H1 (cell line): ENCODE data around the gene STK39. TPM values are rescaled to one million over a fixed set of nuclear protein-coding genes. Genes with fewer than 3 reads are reported as not detected.
A peak's percentile ranks its signal among the peaks of the same experiment; 100 is the strongest.

Source experiments
- CTCF ChIA-PET: fragments of 300-600 bp; sonication (Branson Sonifier 250); formaldehyde crosslinking; loops from one replicate; lab custom pipeline; 2021; ENCODE audit not compliant: partially characterized antibody; lab: Charles Lee
- POLR2A ChIA-PET: fragments of 300-600 bp; sonication (Branson Sonifier 250); formaldehyde crosslinking; loops from one replicate; lab custom pipeline; 2021; ENCODE audit warnings: inconsistent platforms; ENCODE audit not compliant: partially characterized antibody; lab: Charles Lee
- DNase-seq, 2 experiments: peaks; one replicate each; pipeline versions ENCODE4 v3.0.0 to v3.0.0-alpha.2; 2010 to 2022; ENCODE audit warnings: low spot score in 2 of 2, low read depth in 1 of 2, mixed read lengths in 1 of 2
- FAIRE-seq: peaks from 2 replicates; lab custom pipeline; 2011; peaks lifted over from hg19 to GRCh38; lab: Jason Lieb, UNC
- H2AFZ ChIP-seq: 2 replicates; pipeline ENCODE4 v1.8.1; 2012; ENCODE audit warnings: low read length, inconsistent platforms
- H2AK5ac ChIP-seq: 2 replicates; pipeline ENCODE4 v1.6.1; 2013; ENCODE audit warnings: low read depth, low read length
- H2BK120ac ChIP-seq: replicated peaks from 2 replicates; pipeline ENCODE3; 2013; ENCODE audit warnings: low read depth, low read length, inconsistent platforms
- H2BK12ac ChIP-seq: 2 replicates; pipeline ENCODE4 v1.6.1; 2013; ENCODE audit warnings: low read depth, low read length
- H2BK15ac ChIP-seq: 2 replicates; pipeline ENCODE4 v1.6.1; 2013; ENCODE audit warnings: low read length
- H2BK20ac ChIP-seq: 2 replicates; pipeline ENCODE4 v1.6.1; 2013; ENCODE audit warnings: low read length
- H2BK5ac ChIP-seq: 2 replicates; pipeline ENCODE4 v1.6.1; 2013; ENCODE audit warnings: low read depth, low read length
- H3K14ac ChIP-seq: 2 replicates; pipeline ENCODE4 v1.6.1; 2013; ENCODE audit warnings: inconsistent platforms; ENCODE audit not compliant: insufficient read length
- H3K18ac ChIP-seq: 2 replicates; pipeline ENCODE4 v1.6.1; 2013; ENCODE audit warnings: low read length; ENCODE audit errors: extremely low read depth
- H3K23ac ChIP-seq: 2 replicates; pipeline ENCODE4 v1.6.1; 2013; ENCODE audit warnings: inconsistent platforms; ENCODE audit not compliant: insufficient read length
- H3K23me2 ChIP-seq: 2 replicates; pipeline ENCODE4 v1.6.1; 2013; ENCODE audit warnings: low read depth, low read length
- H3K27ac ChIP-seq: 2 replicates; pipeline ENCODE4 v1.6.1; 2011; ENCODE audit warnings: low read depth, low read length, inconsistent platforms
- H3K27me3 ChIP-seq, 4 experiments: replicated peaks in 1 of 4; 1 replicate in 1 of 4; 2 replicates in 3 of 4; pipeline versions ENCODE4 v1.6.1 to v1.8.1; 2011 to 2013; ENCODE audit warnings: low read length in 3 of 4, mild to moderate bottlenecking in 3 of 4, inconsistent platforms in 2 of 4, mixed read lengths in 2 of 4, moderate library complexity in 1 of 4; ENCODE audit not compliant: control insufficient read depth in 3 of 4, insufficient read depth in 3 of 4; ENCODE audit errors: extremely low read depth in 1 of 4
- H3K36me3 ChIP-seq, 4 experiments: 2 replicates each; pipeline versions ENCODE4 v1.6.1 to v1.8.1; 2011 to 2013; ENCODE audit warnings: mild to moderate bottlenecking in 4 of 4, low read length in 3 of 4, moderate library complexity in 2 of 4, control low read depth in 1 of 4, inconsistent platforms in 1 of 4; ENCODE audit not compliant: insufficient read depth in 4 of 4, control insufficient read depth in 2 of 4
- H3K4ac ChIP-seq: replicated peaks from 2 replicates; pipeline ENCODE3; 2013; ENCODE audit warnings: low read length, low read depth, mixed read lengths, inconsistent platforms; ENCODE audit not compliant: insufficient read length
- H3K4me1 ChIP-seq, 4 experiments: replicated peaks in 1 of 4; 1 replicate in 1 of 4; 2 replicates in 3 of 4; pipeline versions ENCODE4 v1.6.1 to v1.8.1; 2011 to 2013; ENCODE audit warnings: low read length in 3 of 4, inconsistent platforms in 2 of 4, mixed read lengths in 1 of 4; ENCODE audit not compliant: insufficient read depth in 4 of 4, control insufficient read depth in 3 of 4
- H3K4me2 ChIP-seq, 2 experiments: 2 replicates each; pipeline versions ENCODE4 v1.6.1 to v1.8.1; 2011 to 2013; ENCODE audit warnings: low read depth in 2 of 2, low read length in 2 of 2, control low read depth in 1 of 2, inconsistent platforms in 1 of 2, mild to moderate bottlenecking in 1 of 2; ENCODE audit not compliant: insufficient read depth in 1 of 2
- H3K4me3 ChIP-seq, 4 experiments: fragments of 200-600, 300-600 bp in 1 of 4; sonication (generic), shearing (Covaris generic), sonication (Bioruptor Twin) in 1 of 4; 2 replicates each; pipeline versions ENCODE4 v1.5.1 to v1.8.1; 2011 to 2016; ENCODE audit warnings: low read length in 4 of 4, low read depth in 3 of 4, control low read depth in 2 of 4, inconsistent platforms in 2 of 4, mild to moderate bottlenecking in 2 of 4, mixed read lengths in 1 of 4, moderate library complexity in 1 of 4; ENCODE audit not compliant: insufficient read depth in 2 of 4; ENCODE audit errors: extremely low read depth in 1 of 4
- H3K56ac ChIP-seq: replicated peaks from 2 replicates; pipeline ENCODE3; 2013; ENCODE audit warnings: low read depth, mild to moderate bottlenecking, mixed read lengths, low read length, inconsistent platforms; ENCODE audit not compliant: insufficient read length
- H3K79me1 ChIP-seq: 2 replicates; pipeline ENCODE4 v1.6.1; 2013; ENCODE audit warnings: low read depth, low read length, control low read depth
- H3K79me2 ChIP-seq, 2 experiments: 2 replicates each; pipeline versions ENCODE4 v1.6.1 to v1.8.1; 2012 to 2013; ENCODE audit warnings: low read length in 2 of 2, mild to moderate bottlenecking in 2 of 2, inconsistent platforms in 1 of 2; ENCODE audit not compliant: insufficient read depth in 2 of 2, control insufficient read depth in 1 of 2
- H3K9ac ChIP-seq, 4 experiments: replicated peaks in 1 of 4; 1 replicate in 1 of 4; 2 replicates in 3 of 4; pipeline versions ENCODE4 v1.6.1 to v1.8.1; 2011 to 2013; ENCODE audit warnings: low read depth in 3 of 4, low read length in 3 of 4, control low read depth in 2 of 4, mild to moderate bottlenecking in 2 of 4, moderate library complexity in 2 of 4, inconsistent platforms in 1 of 4; ENCODE audit errors: extremely low read depth in 1 of 4
- H3K9me3 ChIP-seq, 2 experiments: 2 replicates each; pipeline versions ENCODE4 v1.6.1 to v1.8.1; 2012 to 2013; ENCODE audit warnings: mild to moderate bottlenecking in 2 of 2, moderate library complexity in 2 of 2, control low read depth in 1 of 2, inconsistent platforms in 1 of 2, low read depth in 1 of 2, low read length in 1 of 2, mixed read lengths in 1 of 2; ENCODE audit not compliant: insufficient read depth in 2 of 2
- H4K20me1 ChIP-seq, 2 experiments: replicated peaks in 1 of 2; 2 replicates each; pipeline versions ENCODE3 to v1.8.1; 2011 to 2013; ENCODE audit warnings: inconsistent platforms in 2 of 2, low read length in 2 of 2, mild to moderate bottlenecking in 1 of 2; ENCODE audit not compliant: insufficient read depth in 2 of 2, control insufficient read depth in 1 of 2
- H4K5ac ChIP-seq: 2 replicates; pipeline ENCODE4 v1.6.1; 2013; ENCODE audit warnings: low read length, low read depth, mixed read lengths, inconsistent platforms; ENCODE audit not compliant: insufficient read length
- H4K8ac ChIP-seq: 2 replicates; pipeline ENCODE4 v1.8.0; 2013; ENCODE audit warnings: mild to moderate bottlenecking, moderate library complexity, low read length, inconsistent platforms; ENCODE audit not compliant: insufficient read depth; ENCODE audit errors: extremely low read depth
- H4K91ac ChIP-seq: replicated peaks from 2 replicates; pipeline ENCODE3; 2013; ENCODE audit warnings: low read length, mixed read lengths, inconsistent platforms; ENCODE audit not compliant: insufficient read length
- EZH2 ChIP-seq: fragments of 200-600 bp; sonication (generic); IDR thresholded peaks from 2 replicates; pipeline ENCODE4 v1.7.1; 2012; ENCODE audit warnings: low read depth, mild to moderate bottlenecking, moderate library complexity, low read length, inconsistent platforms; ENCODE audit not compliant: severe bottlenecking
- HDAC2 ChIP-seq, 2 experiments: fragments of 300-600 bp in 1 of 2; sonication (generic) in 1 of 2; IDR thresholded peaks; 2 replicates each; pipeline ENCODE4 v1.6.1; 2011 to 2012; ENCODE audit warnings: low read depth in 2 of 2, low read length in 2 of 2, mild to moderate bottlenecking in 2 of 2, moderate library complexity in 2 of 2, borderline replicate concordance in 1 of 2, inconsistent platforms in 1 of 2
- NANOG ChIP-seq: IDR thresholded peaks from 2 replicates; pipeline ENCODE4 v1.6.1; 2011; ENCODE audit warnings: low read length, low read depth, mild to moderate bottlenecking, inconsistent platforms; ENCODE audit not compliant: insufficient read depth, poor library complexity, severe bottlenecking
- WGBS, 2 experiments: shearing (Covaris generic) in 1 of 2; methylation state at CpG; one replicate each; pipeline versions ENCODE4 v1.1.6 to v1.1.7; 2013 to 2015; ENCODE audit warnings: low lambda C conversion rate in 2 of 2, mixed read lengths in 2 of 2, inconsistent platforms in 1 of 2, low coverage in 1 of 2, missing lambda C conversion rate in 1 of 2; ENCODE audit not compliant: insufficient replicate concordance in 2 of 2, insufficient coverage in 1 of 2, insufficient read length in 1 of 2; ENCODE audit errors: extremely low coverage in 1 of 2, missing lambda C conversion rate in 1 of 2; 5-methylcytosine and 5-hydroxymethylcytosine counted together
- polyA plus RNA-seq, 7 experiments: library from polyadenylated mRNA; depleted of rRNA in 3 of 7; stranded (reverse) in 5 of 7; unstranded in 2 of 7; fragments of >200 nt in 5 of 7; fragments of 200-250 nt in 2 of 7; gene quantifications; 1 replicate in 5 of 7; 2 replicates in 1 of 7; 4 replicates in 1 of 7; pipeline versions ENCODE4 v1.2.1 to v1.2.3, GENCODE V29; 2011 to 2013; ENCODE audit warnings: missing spikeins in 2 of 7, mixed read lengths in 2 of 7
- total RNA-seq: library from RNA; stranded (reverse); fragmentation: NEBNext Ultra II Directional; extraction: Animal tissue kit (Norgen Biotek cat#: 25700); gene quantifications from 2 replicates; pipeline ENCODE4 v1.2.1, GENCODE V29; 2021

The STK39 gene
- total and polyA plus RNA-seq, 2 of the 8 experiments (the other 6 are each of a cell fraction or from before 2014, with no cell fraction given), result 13.7 to 23.8 TPM

- Histone ChIP-seq H3K18ac (no peak overlapping the region), H2BK12ac (no peak overlapping the region), H2BK120ac (no peak overlapping the region), H4K8ac (no peak overlapping the region), H3K9me3 (no peaks in the 10 kb centered on the region), H3K4me2 (peak overlapping the region; percentile 8 to 48; a peak in 3 of 4 replicates), H3K56ac (no peak overlapping the region), H3K4me3 (no peak overlapping the region), H2BK5ac (no peak overlapping the region), H3K14ac (no peak overlapping the region), H3K23ac (no peak overlapping the region), H3K4ac (no peak overlapping the region), H3K9ac (no peak overlapping the region), H3K79me2 (no peaks in the 10 kb centered on the region), H2AK5ac (no peak overlapping the region), H4K20me1 (no peaks in the 10 kb centered on the region), H2AFZ (no peak overlapping the region), H3K27me3 (no peaks in the 10 kb centered on the region), H2BK15ac (no peak overlapping the region), H3K79me1 (no peaks in the 10 kb centered on the region), H2BK20ac (no peak overlapping the region), H4K91ac (no peak overlapping the region), H3K36me3 (no peaks in the 10 kb centered on the region), H3K27ac (peak overlapping the region; percentile 36; the same call in 1 of the 2 replicates), H3K23me2 (no peaks in the 10 kb centered on the region), H3K4me1 (peaks cover 0 to 7% (median 5%) of the 10 kb centered on the region in 4 experiments; a peak in 5 of 7 replicates), H4K5ac (peak overlapping the region; percentile 68)
- TF ChIP-seq HDAC2 (IDR thresholded peaks at IDR 0.05; ENCODE audit: borderline replicate concordance in 1 of 2, low read depth in 2 of 2, low read length in 2 of 2) (no peak), EZH2 (no peak), NANOG (peak; percentile 27)
- WGBS, 2 experiments, result 69% methylated on average over 3 of the region's 3 CpGs; no CpG with 5 or more reads in 1 of the 2 experiments
- POLR2A ChIA-PET, result interaction anchor here (1.4 kb wide), 2 partner anchors 9 to 10 kb away, joined by 3 to 4 read pairs; no protein-coding TSS in a partner anchor
- FAIRE-seq (peak; percentile 13), DNase-seq (no peak)
- CTCF ChIA-PET, result interaction anchor here (0.6 to 1.5 kb wide), 8 partner anchors 9 to 603 kb away, joined by 3 to 5 read pairs (median 3); no protein-coding TSS in a partner anchor
These were observed 301.0 kb downstream of the STK39 start for GRCh38 chr2:167946441-167946841.
